GM18907 (cell line): Measurements from ENCODE around the gene DUSP28.
"Not testable (repeated sequence)": the region's sequence is repeated elsewhere in the genome, so short reads cannot be mapped to it uniquely, and the experiment has no call there.

ENCODE experiments used
- ATAC-seq: cut with Tn5 transposase; IDR thresholded peaks from one replicate; pipeline ENCODE4 v1.9.1; 2021; ENCODE audit warnings: mild to moderate bottlenecking, moderate library complexity; ENCODE audit not compliant: unreplicated experiment

DUSP28 gene

GRCh38 chr2:240559286-240559685 lies 871 bp upstream of the DUSP28 start:
- ATAC-seq, result no peak

- peak; percentile 64 for ATAC-seq
Measured at GRCh38 chr2:240560480-240561324, 545 bp downstream of the DUSP28 start.

- peak; percentile 12 for ATAC-seq
Measured at GRCh38 chr2:240561325-240561971, 1.3 kb downstream of the DUSP28 start.

GRCh38 chr2:240563231-240563630 lies 3.1 kb downstream of the DUSP28 start:
- not testable (repeated sequence) for ATAC-seq

GRCh38 chr2:240563951-240564560 lies 3.9 kb downstream of the DUSP28 start:
- no peak for ATAC-seq

GRCh38 chr2:240564561-240565332 lies 4.6 kb downstream of the DUSP28 start:
- no peak for ATAC-seq

- peak; percentile 40 for ATAC-seq
Measured at GRCh38 chr2:240565333-240566202, 5.4 kb downstream of the DUSP28 start.

- ATAC-seq, result peak; percentile 47
Measured at GRCh38 chr2:240566203-240567136, 6.3 kb downstream of the DUSP28 start.

GRCh38 chr2:240567137-240567871 lies 7.1 kb downstream of the DUSP28 start:
- no peak for ATAC-seq

GRCh38 chr2:240567872-240568677 lies 7.9 kb downstream of the DUSP28 start, which contains the start of gene RNPEPL1:
Gene RNPEPL1 (plus strand): TSS chr2:240568484. CDS start chr2:240568587, 103 bp downstream.
- ATAC-seq, result peak; percentile 27

- ATAC-seq, result peak; percentile 17
Measured at GRCh38 chr2:240568678-240569522, 8.7 kb downstream of the DUSP28 start.

- no peak for ATAC-seq
Measured at GRCh38 chr2:240569523-240569997, 9.4 kb downstream of the DUSP28 start.

GRCh38 chr2:240569998-240570530 lies 9.9 kb downstream of the DUSP28 start:
- ATAC-seq, result no peak

GRCh38 chr2:240570531-240571313 lies 10.6 kb downstream of the DUSP28 start:
- ATAC-seq, result no peak

GRCh38 chr2:240571314-240571973 lies 11.3 kb downstream of the DUSP28 start:
- no peak for ATAC-seq
